ENCODE data around the gene TRPT1.
A peak's percentile ranks its signal among the peaks of the same experiment; 100 is the strongest.
"Not testable (repeated sequence)": the region's sequence is repeated elsewhere in the genome, so short reads cannot be mapped to it uniquely, and the experiment has no call there.

Gene TRPT1

GRCh38 chr11:64258946-64259532 lies 33.1 kb upstream of the TRPT1 start:
- DNase-seq (ENCODE audit: low read depth in 2 of 2) = no peak

GRCh38 chr11:64258356-64258755 lies 32.4 kb upstream of the TRPT1 start:
- no peak for DNase-seq (ENCODE audit: low read depth in 2 of 2)

DNA sequence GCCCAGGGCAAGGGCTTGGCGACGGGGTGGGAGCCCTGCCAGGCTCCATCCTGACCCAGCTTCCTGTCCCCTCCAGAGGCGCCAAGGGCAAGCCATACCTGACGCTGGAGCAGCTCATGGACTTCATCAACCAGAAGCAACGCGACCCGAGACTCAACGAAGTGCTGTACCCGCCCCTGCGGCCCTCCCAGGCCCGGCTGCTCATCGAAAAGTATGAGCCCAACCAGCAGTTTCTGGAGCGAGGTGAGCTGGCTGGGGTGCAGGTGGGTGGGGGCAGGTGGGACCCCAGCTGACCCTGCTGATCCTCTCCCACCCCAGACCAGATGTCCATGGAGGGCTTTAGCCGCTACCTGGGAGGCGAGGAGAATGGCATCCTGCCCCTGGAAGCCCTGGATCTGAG lies 30.3 kb upstream of the TRPT1 start:
- DNase-seq (ENCODE audit: low read depth in 2 of 2) = no peak

GRCh38 chr11:64255135-64256128 lies 29.4 kb upstream of the TRPT1 start:
- DNase-seq (ENCODE audit: low read depth in 2 of 2) = no peak

DNA sequence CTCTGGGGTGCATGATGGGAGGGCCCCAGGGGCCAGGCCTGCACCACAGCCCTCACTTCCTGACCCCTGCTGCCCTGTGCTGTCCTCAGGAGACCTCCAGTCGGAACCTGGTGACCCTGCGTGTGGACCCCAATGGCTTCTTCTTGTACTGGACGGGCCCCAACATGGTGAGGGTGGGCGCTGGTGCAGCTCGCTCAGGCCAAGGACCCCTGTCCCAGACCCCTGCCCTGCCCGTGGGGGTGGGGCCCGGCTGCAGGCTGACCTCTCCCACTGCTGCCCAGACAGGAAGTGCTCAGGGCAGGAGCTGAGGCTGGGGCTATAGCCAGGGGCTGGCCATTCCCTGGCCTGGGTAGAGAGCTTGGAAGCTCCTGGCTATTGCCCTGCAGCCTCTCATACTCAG lies 28.3 kb upstream of the TRPT1 start:
- DNase-seq (ENCODE audit: low read depth in 2 of 2) = no peak

DNA sequence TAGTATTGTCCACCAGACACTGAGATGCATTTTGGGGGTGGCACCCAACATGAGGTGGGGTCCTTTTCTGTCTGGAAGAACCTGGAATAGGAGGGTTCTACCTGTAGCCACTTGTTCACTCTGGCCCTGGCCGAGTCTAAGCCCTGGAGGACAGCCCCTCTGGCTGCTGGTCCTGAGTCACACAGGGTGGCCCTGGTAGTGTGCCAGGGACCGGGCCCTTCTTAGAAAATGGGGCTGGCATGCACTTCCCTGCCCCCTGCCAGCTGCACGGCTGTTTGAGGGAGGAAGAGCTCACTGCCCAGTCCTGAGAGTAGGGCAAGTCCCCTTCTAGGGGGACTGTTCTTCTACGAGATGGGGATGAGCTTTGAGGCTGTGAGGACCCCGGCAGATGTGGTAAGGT lies 27.5 kb upstream of the TRPT1 start:
- DNase-seq (ENCODE audit: low read depth in 2 of 2) = no peak

DNA sequence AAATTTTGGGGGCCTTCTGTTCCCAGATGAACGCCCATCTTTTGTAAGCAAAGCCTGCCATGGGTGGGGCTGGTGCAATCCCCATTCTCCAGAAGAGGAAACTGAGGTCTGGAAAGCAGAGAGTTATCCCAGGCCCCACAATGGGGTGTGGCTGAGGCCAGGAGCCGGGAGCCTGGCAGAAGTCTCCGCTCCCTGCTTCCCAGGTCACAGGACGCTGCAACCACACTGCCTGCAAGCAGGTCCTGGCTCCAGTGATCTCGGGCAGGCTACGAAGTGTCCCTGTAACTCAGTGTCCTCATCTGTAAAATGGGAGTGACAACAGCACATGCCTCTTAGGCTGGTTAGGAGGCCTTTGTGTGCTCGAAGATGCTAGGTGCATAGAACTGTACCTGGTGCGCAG lies 27.1 kb upstream of the TRPT1 start:
- no peak for DNase-seq (ENCODE audit: low read depth in 2 of 2)

DNA sequence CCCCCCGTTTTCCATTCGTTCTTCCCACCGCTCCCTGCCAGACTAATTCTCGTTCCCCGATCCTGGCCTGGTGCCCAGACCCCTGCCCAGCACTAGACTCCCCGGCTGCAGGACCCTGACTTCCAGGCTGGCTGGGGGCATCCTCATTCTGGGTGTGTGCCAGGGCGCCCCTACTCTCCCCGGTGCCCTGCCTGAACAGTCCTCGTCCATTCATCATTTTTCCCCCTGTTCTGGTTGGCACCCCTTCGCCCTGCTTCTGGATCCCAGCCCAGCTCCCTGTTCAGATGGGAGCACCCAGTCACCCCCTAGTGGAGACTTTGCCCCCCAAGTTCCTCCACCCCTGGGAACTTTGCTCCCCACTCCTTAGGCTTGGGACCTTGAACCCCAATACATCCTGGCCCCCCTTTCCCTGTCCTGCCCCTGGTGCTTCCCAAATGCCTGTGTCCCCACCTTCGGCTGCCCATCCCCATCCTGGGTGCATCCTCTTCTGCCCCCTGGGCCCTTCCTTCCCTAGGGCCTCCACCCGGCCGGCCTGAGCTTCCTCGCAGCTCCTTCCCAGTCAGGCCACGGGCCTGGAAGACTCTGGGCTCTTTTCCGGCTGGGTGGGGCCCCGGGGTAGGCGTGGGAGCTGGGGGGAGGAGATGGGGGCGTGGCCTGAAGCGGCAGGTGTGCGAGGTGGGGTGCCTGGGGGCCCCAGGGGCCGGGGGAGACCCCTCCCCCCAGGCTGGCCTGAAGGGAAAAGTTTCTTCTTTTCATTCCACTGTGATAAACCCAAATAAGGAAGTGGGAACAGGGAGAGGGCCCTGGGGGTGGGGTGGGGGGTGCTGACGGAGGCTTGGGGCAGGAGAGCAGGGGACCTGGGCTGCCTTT lies 26.3 kb upstream of the TRPT1 start:
- DNase-seq (ENCODE audit: low read depth in 2 of 2) = no peak

GRCh38 chr11:64251753-64252002 lies 25.7 kb upstream of the TRPT1 start:
- DNase-seq (ENCODE audit: low read depth in 2 of 2) = no peak

GRCh38 chr11:64251016-64251752 lies 25.2 kb upstream of the TRPT1 start, which contains the start of gene PLCB3:
Gene PLCB3 (plus strand): TSS chr11:64251530. CDS start chr11:64251650, 120 bp downstream.
- peak in 1 of 2 donors; percentile 47 for DNase-seq (ENCODE audit: low read depth in 2 of 2)

DNA sequence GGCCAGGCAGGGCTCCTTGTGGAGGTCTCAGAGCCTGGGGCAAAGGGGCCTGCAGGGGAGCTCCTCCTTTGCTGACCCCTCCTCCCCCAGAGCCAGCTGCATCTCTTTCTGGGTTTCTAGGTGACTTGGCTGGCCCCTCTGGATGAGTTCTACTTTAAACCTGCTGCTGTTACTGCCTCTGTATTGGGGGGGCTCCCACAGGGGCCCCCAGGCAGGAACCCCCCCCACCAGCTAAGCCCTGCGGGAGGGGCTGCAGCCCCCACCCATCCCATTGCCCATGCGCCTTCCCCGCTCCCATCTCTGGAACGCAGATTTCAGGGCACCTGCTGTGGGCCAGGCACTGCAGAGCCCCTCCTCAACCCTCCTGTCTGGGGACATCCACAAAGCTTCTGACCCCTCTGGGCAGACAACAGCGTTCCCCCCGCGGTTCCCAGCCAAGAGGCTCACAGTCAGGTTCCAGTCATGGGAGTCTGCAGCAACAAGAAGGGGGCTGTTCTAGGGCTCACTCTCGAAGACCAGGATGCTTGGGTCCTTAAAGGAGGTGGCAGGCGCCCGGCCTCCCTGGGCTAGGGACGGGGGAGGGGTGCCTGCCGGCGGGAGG lies 24.5 kb upstream of the TRPT1 start:
- DNase-seq (ENCODE audit: low read depth in 2 of 2) = no peak

DNA sequence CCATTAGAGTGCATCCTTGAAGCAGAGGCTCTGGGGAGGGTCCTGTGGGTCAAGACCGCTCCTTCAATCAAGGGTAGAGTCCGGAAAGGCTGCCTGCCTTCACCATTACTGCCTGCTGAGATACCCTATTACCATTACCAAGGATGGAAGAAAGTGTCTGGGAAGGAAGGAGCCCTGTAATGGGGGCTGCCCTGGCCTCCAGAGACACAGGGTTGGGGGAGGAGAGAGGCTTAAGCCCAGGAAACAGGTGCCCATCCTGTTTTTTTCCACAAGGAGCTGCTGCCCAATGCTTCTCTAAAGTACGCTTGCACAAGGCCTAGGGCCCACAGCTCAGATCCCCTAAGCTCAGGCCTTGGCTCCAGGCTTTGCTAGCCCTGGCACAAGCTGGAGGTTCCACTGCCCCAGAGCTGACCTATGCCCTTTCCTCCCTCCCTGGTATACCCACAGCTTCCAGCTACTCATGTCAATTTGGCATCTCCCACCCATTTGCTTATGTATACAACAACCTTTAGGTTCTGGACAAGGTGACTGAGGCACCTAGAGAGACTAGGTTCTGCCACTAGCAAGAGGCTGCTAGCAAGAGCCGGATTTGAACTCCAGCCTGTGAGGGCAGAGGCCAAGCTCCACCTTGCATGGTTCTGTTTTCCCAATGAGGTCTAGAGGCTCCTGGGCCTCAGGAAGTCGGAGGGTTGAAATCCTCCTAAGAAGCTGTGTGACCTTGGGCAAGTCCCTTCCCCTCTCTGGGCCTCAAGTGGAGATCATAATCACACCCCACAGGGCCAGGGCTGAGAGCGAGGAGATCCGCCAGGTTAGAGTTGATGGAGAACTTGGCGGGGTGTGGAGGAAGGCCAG lies 23.8 kb upstream of the TRPT1 start:
- no peak for DNase-seq (ENCODE audit: low read depth in 2 of 2)

DNA sequence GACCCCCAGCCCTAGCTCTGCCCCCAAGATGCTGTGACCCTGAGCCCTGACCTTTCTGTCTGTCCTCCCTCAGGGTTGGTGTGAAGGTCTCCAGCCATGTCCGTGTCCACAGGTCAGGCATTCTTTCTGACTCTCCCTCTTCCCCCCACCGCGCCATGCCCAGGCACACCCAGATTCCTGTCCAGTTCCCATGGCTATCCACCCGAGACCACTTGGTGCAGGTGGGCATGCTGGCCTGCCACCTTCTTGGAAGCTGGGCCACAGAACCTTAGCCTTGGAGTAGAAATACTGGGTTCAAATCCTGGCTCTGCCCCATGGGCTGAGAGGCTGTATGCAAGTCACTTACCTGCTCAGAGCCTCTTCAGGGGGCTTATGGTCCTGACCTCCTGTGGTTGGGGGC lies 23.1 kb upstream of the TRPT1 start:
- no peak for DNase-seq (ENCODE audit: low read depth in 2 of 2)

DNA sequence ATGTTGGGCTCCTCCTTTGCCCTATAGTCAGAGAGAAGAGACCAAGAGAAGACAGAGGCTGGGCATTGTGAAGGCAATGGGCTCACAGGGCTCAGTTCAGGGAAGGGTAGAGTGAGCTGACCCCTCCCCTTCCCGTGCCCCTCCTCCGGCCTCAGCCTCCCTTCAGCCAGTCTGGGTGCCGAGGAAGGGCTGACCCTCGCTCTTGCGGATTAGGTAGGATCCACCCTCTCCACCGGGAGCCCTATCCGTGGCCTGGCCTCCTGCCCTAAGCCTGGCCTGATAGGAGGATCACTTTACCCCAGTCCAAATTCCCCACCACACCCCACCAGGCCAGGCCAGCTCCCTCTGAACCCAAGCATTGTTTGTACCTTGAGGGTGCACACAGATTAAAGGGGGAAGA lies 22.6 kb upstream of the TRPT1 start:
- DNase-seq (ENCODE audit: low read depth in 2 of 2) = no peak

DNA sequence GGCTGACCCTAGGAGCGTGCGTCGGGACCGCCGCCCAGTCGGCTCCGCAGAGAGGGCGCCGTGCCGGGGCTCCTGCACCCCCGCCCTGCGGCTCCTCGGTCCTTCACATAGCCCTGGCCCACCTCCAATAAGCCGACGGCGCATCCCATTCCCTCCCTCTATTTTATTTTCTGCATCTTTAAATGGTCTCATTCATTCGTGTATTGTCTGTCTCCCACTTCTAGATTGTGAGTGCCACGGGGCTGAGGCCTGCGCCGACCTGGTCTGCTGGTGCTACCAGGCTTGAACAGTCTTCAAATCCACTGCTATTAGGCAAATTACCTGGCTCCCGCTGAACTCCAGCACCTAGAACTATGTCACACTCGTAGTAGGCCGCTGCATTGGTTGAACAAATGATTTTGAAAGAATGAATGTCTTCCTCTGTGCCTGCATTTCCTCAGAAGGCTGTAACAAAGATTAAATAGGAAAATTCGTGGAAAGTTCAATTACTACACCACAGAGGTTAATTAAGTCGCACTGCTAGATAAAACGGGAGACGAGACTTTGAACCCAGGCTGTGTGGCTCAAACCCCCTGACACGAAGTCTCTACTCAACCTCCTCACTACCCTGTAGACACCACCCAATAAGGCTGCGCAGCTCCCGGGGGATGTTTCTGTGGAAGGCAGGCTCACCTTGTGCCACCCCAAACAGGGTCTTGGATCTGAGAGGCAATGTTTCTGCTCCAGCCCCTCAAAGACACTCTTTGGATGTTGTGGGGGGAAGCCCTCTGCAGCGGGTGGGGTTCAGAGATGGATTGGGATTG lies 21.9 kb upstream of the TRPT1 start:
- DNase-seq (ENCODE audit: low read depth in 2 of 2) = no peak

DNA sequence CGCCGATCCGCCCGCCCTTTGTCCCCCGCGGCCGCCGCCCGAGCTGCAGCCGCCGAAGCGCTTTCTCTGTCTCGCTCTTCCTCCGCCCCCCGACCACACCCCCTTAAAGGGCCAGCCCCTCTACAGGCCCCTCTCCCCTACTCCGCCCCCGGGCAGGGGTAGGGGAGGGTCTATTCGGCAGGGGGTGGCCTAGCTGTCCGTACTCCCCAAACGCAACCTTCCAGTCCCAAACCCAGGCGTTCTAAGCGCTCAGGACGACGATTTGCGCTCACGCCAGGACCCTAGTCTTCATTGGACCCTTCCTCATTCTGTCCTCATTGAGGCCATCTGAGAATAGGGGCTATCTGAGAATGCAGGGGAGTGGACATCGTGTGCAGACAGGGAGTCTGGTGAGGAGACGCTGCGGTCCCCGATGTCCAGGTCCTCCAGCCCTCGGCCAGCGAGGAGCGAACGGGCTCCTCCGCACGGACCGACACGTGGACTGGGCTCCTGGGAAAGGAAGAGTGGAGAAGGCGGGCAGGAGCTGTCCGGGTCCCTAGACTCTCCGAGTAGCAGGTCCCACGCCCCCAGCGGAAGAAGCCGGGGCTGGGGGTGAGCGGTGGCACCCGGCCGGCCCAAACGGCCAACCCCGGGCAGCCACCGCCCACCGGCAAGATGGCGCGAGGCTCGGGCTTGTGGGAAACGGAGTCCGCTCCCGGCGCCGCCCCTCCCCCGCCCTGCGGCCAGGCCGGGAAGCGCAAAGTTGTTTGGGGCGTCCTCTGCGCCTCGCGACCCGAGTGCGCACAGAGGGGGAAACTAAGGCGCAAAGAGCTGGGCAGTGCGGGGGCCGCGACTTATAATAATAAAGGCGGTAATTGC lies 21.1 kb upstream of the TRPT1 start, which contains the start of gene PPP1R14B:
TSS of gene PPP1R14B (minus strand) at position 73 of the 858 bp plus-strand sequence. CDS start 270 bp downstream, outside the sequence.
- peak; percentile 76 to 79 for DNase-seq (ENCODE audit: low read depth in 2 of 2)

DNA sequence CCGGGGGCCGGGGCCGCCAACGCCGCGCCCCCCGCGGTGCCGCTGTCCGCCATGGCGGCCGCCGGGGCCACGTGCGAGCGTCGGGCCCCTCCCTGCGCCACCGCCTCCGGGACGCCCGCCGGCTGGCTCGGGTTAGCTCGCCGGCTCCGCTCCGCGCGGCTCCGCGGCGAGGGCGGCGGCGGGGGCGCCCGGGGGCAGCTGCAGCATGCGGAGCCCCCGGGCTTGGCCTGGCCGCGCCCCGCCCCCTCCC lies 20.6 kb upstream of the TRPT1 start:
- DNase-seq (ENCODE audit: low read depth in 2 of 2) = not testable (repeated sequence)

DNA sequence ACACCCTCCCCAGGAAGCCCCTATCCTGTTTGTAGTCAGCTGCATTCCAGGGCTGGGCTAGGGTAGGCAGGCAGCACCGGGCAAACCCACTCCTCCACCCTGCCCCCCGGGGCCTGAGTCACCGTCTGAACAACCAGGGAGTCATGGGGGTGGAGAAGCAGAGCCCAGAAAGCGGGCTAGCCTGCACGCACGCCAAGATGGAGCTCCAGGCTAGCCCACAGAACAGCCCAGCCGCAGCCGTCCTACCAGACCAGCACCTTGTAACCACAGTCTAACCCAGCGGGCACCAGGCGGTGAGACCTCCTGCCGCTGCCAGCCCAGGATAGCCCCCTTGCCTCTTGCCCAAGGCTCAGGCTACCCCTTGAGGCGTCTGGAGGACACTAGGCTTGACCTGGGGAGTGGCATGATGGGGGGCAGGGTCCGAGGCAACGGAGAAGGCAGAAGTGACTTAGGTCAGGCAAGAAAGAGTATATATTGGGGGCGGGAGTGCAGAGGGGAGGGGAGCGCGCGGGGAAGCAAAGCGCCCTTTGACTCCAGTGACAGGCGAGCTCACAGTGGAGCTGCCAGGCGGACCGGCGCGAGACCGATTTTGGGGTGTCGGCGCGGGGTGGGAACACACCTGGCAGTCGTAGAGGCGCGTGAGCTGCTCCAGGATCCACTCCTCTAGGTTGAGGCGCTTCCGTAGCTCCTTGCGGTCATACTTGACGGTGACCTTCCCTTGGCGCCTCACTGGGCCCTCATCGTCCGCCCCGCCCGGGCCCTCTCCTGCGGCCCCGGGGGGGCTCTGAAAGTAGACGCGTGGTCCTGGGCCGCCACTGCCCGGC lies 20.0 kb upstream of the TRPT1 start:
- peak; percentile 71 to 74 for DNase-seq (ENCODE audit: low read depth in 2 of 2)

All from activated CD4-positive, alpha-beta T cell treated with anti-CD3 and anti-CD28 coated beads for 24 hours (primary cell).